H54 (cell line): ENCODE data around the gene GRIA2.

Experiments
- DNase-seq: peaks from one replicate; pipeline ENCODE4 v3.0.0; 2011; ENCODE audit warnings: low spot score, mixed read lengths; ENCODE audit not compliant: insufficient read length
- FAIRE-seq: peaks from 3 replicates; lab custom pipeline; 2011; peaks lifted over from hg19 to GRCh38; lab: Jason Lieb, UNC
- POLR2A ChIP-seq: IDR thresholded peaks from 2 replicates; pipeline ENCODE4 v1.6.1; 2011; ENCODE audit warnings: low read depth, mild to moderate bottlenecking, low read length

GRIA2 gene

GRCh38 chr4:157372154-157372553, 151.6 kb downstream of the GRIA2 start:
- FAIRE-seq (no peak), DNase-seq (no peak)
- no peak for TF ChIP-seq POLR2A

- no peak for FAIRE-seq
- DNase-seq: no peak
- TF ChIP-seq POLR2A: no peak
These were observed 152.0 kb downstream of the GRIA2 start for GRCh38 chr4:157372567-157372966.

- DNase-seq (no peak), FAIRE-seq (no peak)
- no peak for TF ChIP-seq POLR2A
These were observed 169.2 kb downstream of the GRIA2 start for GRCh38 chr4:157389741-157390140.

GRCh38 chr4:157405070-157405469, 184.5 kb downstream of the GRIA2 start:
- FAIRE-seq (no peak), DNase-seq (no peak)
- TF ChIP-seq POLR2A: no peak
